Activated T-helper 1 cell treated with anti-CD3 and anti-CD28 coated beads, Interleukin-2, amount 50 U/mL, for 16 hours (primary cell): ENCODE measurements around the gene DPH2.

ENCODE experiments used
- DNase-seq, 2 donors: peaks; one replicate each; pipeline ENCODE4 v3.0.0-alpha.2; 2020; ENCODE audit warnings: low read depth in 1 of 2, low spot score in 1 of 2

The DPH2 gene

DNA sequence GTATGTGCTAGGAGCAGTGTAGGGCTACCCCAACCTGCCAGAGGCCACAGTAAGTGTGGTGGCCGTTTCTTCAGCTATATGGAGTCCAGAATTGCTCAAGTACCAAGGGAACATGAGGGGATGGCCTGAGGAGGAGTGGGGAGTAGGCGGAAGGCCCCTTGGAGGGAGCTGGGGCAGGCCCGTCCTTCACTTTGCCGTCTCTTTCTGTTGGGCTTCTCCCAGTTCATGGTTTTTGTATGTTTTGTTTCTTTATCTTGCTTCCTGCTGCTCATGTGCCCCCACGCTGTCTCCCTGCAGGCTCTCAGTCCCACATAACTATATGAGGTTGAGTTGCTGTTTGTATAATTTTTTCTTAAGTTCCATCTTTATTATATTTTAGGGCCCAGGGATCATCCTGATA, 5.9 kb upstream of the DPH2 start:
- no peak for DNase-seq

DNA sequence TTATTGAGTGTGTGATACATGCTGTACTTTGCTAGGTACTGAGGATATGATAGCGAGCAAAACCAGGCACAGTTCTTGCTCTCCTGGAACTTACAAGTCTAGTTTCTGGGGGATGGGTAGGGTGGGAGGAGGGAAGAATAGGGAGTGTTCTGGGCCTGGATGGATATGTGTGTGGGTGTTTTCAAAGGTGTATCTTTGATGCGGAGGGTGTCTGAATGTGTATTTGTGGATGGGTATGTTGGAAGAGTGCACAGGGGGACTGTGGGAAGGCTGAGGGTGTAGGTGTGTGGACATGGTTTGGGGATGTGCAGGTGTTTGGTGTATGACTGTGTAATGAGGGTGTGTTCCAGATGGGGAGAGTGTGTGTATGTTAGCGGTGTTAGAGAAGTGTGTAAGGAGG, 4.5 kb upstream of the DPH2 start:
- no peak for DNase-seq

- DNase-seq, result no peak
Measured at GRCh38 chr1:43968348-43968948, 1.4 kb upstream of the DPH2 start.

- DNase-seq, result no peak
Measured at GRCh38 chr1:43969416-43969745, 429 bp upstream of the DPH2 start.

DNA sequence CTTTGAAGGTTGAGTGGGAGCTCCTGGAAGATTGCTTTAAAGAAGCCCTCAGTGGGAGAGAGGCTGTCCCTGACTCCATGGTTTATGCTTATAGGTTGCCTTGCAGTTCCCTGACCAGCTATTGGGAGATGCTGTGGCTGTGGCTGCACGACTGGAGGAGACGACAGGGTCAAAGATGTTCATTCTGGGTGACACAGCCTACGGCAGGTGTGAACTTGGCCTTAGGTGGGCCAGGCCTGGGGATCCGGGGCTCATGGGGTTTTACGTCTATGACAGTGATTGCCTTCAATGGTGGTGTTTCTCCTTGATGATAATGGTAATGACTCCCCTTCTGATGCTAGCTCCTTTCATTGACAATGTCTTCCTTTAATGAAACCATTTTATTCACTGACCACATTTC, 692 bp downstream of the DPH2 start:
- DNase-seq, result no peak

GRCh38 chr1:43970911-43971310, 1.1 kb downstream of the DPH2 start:
- DNase-seq, result no peak

DNA sequence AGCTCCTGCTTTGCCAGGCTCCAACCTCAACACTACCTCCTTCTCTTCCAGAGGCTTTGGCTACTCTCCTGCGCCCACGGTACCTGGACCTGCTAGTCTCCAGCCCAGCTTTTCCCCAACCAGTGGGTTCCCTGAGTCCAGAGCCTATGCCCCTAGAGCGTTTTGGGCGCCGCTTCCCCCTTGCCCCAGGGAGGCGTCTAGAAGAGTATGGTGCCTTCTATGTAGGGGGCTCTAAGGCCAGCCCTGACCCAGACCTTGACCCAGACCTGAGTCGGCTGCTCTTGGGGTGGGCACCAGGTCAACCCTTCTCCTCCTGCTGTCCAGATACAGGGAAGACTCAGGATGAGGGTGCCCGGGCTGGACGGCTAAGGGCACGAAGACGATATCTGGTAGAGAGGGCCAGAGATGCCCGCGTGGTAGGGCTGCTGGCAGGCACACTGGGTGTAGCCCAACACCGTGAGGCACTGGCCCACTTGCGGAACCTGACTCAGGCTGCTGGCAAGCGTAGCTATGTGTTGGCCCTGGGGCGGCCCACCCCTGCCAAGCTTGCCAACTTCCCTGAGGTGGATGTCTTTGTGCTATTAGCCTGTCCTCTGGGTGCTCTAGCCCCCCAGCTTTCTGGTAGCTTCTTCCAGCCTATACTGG, 1.6 kb downstream of the DPH2 start:
- DNase-seq, result no peak

DNA sequence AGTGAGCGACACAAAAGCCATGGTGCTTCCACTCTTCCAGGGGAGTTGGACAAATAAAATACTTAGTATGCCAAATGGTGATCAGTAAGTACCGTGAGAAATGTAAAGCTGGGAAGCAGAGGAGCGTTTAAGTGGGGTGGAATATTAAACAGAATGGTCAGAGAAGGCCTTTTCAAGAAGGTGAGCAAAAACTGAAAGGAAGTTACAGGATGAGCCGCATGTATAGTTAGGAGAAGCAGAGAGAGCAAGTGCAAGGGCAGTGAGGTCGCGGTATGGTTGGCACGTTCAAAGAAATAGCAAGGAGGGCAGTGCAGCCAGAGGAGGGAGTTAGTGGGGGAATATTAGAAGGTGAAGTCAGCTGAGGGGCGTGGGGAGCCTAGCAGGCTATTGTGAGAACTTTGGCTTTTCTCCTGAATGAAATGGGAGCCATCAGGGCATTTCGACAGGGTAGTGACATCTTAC, 4.2 kb downstream of the DPH2 start:
- no peak for DNase-seq

DNA sequence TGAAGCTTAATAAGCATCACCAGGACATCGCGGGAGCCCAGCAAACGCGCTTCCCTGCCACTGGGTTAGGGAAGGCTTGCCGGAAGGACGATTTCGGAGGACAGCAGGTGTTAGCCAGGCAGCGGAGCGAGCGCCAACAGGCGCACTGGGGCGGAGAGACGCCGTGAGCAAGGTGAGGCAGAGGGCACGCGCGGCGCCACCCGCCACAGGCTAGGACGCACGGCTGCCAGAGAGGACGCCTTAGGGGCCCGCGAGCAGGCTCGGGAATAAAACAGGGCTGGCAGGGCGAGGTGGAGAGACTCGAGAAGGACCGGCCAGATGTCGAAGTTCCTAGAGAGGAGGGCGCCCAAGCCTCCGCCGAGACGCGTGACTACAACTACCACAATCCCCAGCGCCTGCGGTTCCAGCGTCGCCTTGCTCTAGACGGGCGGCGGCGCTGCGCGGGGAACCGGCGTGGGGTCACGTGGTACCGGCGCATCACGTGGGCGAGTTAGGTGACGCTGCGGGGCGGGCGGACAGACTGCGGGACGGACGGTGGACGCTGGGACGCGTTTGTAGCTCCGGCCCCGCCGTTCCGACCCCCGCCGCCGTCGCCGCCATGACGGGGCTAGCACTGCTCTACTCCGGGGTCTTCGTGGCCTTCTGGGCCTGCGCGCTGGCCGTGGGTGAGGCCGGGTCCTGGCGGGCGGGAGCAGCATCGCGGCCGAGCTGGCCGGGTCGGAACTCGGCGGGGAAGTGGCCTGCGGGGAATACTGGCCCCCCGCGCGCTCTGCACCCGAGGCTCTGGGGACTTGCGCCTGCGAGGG, 4.8 kb downstream of the DPH2 start, which contains the start of gene ATP6V0B:
TSS of gene ATP6V0B (plus strand) at position 518 of the 806 bp plus-strand sequence. CDS start at position 599, 81 bp downstream.
- peak; percentile 87 to 90 for DNase-seq

DNA sequence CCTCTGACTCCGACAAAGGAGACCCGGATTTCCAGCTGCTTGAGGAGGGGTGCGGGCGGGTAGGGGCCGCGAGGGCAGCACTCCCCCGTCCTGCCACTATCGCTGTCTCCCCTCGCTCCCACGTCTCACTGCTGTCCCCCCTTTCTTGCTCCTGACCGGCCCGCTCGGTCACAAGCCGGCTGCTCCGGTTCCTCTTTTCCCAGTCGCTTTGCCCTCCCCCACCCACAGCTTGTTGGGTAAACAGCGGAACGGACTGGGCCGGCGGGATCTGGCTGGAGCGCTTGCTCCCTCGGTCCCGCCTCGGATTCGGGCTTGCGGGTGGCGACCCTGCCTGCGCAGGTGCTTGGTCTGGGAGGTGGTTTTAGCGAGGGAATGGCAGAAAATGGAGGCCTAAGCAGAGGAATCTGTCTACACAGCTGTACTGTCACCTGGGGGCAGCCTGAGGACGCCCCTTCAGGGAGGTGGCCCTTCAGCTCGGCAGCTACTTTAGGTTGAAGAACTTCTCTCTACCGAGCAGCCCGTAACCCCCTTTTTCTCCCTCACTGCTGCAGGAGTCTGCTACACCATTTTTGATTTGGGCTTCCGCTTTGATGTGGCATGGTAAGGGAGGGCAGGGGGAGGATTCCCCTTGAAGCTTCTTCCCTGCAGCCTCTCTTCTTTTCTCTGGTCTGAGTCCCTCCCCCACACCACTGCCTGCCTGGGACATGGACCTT, 5.6 kb downstream of the DPH2 start:
- no peak for DNase-seq

- no peak for DNase-seq
Measured at GRCh38 chr1:43976045-43976444, 6.2 kb downstream of the DPH2 start.

- no peak for DNase-seq
Measured at GRCh38 chr1:43976890-43977289, 7.1 kb downstream of the DPH2 start.

DNA sequence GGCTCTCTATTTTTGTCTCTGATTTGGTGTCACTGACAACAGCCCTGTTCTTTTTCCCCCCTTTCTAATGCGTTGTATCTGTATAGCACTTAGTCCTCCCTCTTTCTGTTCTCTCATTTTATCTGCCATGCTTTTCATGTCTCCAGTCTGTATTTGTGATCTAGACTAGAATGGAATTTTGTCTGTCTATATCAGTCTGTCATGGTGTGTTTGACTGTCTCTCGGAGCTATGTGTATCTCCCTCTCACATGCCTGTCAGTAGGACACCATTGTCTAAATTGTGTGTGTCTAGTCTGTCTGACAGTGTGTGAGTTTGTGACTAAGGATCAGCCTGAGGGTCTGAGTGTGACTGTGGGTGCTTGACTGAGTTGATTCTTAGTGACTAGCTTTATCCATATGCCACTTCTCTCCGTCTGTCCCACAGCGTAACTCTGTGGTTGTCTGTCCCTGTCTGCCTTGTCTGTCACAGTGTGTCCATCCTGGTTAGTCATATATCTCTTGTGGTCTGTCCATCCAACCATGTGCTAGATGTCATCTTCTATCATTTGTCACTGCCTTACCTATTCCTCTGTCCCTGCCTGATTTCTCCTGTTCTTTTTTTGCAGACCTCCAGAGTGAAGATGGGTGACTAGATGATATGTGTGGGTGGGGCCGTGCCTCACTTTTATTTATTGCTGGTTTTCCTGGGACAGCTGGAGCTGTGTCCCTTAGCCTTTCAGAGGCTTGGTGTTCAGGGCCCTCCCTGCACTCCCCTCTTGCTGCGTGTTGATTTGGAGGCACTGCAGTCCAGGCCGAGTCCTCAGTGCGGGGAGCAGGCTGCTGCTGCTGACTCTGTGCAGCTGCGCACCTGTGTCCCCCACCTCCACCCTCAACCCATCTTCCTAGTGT, 7.8 kb downstream of the DPH2 start:
- DNase-seq, result no peak

DNA sequence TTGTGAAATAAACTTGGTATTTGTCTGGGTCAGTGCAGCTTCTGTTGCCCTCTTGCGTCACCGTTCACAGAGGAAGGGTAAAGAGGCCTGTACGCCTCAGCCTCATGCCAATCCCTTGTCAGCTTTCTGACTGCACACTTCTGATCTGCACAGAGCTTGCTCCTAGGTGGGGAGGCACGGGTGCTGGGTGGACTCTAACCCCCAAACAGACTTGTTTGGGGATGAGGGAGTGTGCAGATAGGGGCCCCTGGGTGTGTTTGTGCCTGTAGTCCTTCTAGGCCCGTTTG, 8.4 kb downstream of the DPH2 start:
- no peak for DNase-seq

- DNase-seq, result peak in 1 of 2 donors; percentile 12
Measured at GRCh38 chr1:43978551-43979260, 8.9 kb downstream of the DPH2 start, which contains the start of gene B4GALT2. Gene B4GALT2 (plus strand): TSS chr1:43979210. CDS start chr1:43981161, 1,951 bp downstream.

- DNase-seq, result no peak
Measured at GRCh38 chr1:43979261-43979527, 9.4 kb downstream of the DPH2 start.

DNA sequence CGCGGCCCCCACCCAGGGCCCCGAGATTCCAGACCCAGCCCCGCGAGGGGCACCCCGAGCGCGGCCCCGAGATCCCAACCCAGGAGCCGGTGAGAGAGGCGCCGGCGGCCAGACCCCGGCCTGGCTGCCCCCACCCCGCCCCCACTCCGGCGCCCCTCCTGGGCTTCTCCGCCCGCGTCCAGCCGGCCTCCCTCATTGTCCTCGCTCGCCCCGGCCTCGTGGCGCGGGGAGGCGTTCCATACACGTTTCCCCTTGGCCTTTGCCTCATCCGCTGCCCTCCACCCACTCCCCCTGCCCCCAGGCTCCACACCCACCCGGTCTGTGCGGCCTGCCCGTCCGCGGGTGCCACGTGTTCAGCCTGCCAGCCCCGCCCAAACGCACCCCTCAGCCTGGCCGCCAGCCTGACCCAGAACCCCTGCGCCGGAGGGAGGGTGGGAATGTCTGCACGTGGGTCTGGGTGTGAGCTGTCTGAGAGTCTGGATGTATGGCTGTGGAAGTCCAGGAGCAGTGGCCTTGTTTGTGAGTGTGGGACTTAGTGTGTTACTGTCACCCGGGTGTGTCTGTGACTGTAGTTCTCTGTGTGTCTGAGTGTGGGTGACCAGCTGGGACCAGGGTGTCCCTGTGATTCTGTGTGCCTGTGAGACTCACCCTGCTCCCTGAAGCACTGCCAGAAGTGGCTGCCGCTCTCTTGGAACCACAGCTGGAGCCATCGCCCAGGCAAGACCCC, 9.9 kb downstream of the DPH2 start:
- DNase-seq, result no peak

GRCh38 chr1:43980255-43981134, 10.7 kb downstream of the DPH2 start:
- no peak for DNase-seq

- DNase-seq, result no peak
Measured at GRCh38 chr1:43981135-43981491, 11.3 kb downstream of the DPH2 start.
